ENCODE measurements around the gene TBC1D17.

DNA sequence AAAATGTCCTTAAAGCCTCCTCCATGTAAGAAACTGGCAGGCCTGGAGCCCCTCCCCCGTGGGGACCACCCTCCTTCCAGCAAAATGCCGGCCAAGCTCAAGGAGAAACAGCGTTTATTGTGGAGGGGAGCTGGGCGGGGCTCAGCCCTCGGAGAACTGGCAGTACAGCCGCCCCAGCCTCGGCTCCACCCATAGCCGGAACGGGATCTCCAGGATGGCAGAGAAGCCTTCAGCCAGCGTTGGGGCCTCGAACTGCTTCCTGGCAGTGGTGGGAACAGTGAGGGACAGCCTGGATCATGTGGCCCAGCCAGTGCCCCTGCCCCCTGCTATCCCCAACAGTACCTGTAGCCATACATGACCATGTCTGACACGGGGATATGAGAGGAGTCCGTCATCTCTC lies 16.4 kb upstream of the TBC1D17 start:
- TF ChIP-seq POLR2A (IDR thresholded peaks at IDR 0.05; ENCODE audit: low read length) (no peak), GATA1 (IDR thresholded peaks at IDR 0.05; ENCODE audit: low read depth, low read length) (no peak)

Measured in erythroblast (primary cell).